ENCODE measurements around the gene STPG1.
"Not testable (repeated sequence)": the region's sequence is repeated elsewhere in the genome, so short reads cannot be mapped to it uniquely, and the experiment has no call there.

Gene STPG1

GRCh38 chr1:24413350-24414163 lies at the start of gene STPG1:
STPG1 (minus strand) TSS chr1:24413782; CDS start chr1:24401388, 12,394 bp downstream.
- DNase-seq (ENCODE audit: low read depth in 2 of 2), result peak; percentile 64 to 69

- DNase-seq (ENCODE audit: low read depth in 2 of 2), result not testable (repeated sequence)
Observed at GRCh38 chr1:24462128-24462527, 48.5 kb upstream of the STPG1 start.

DNA sequence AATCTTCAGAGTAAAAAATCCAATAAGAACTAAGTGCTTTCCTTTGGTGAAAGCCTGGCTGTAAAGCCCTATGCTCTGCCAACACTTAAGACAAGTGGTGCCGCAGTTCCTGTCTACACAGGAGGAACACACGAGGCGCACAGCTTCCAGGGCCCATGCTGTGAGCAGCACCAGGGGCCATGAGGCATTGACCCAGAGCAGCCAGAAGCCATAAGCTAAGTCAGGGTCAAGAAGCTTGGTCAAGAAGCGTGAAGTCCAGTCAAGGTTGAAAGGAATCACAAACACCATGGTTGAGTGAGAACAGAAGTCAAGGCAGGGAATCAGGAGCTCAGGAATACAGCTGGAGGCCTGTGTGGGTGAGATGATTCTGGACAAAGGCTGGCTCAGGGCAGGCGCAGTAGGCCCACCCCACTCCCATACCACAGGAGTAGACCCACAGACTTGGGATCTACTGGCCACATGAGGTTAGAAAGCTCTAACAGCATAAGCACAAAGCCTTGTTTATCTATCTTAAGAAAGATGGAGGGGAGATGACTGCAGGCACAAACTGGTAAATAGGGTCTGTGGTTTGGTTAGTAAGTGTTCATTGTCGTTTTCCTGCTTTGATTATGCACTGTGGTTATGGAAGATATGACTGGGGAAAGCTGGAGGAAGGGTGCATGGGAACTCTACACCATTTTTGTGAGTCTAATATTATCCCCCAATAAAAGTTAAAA lies 46.1 kb upstream of the STPG1 start:
- DNase-seq (ENCODE audit: low read depth in 2 of 2), result no peak

- DNase-seq (ENCODE audit: low read depth in 2 of 2), result no peak
Observed at GRCh38 chr1:24457866-24458265, 44.3 kb upstream of the STPG1 start.

DNA sequence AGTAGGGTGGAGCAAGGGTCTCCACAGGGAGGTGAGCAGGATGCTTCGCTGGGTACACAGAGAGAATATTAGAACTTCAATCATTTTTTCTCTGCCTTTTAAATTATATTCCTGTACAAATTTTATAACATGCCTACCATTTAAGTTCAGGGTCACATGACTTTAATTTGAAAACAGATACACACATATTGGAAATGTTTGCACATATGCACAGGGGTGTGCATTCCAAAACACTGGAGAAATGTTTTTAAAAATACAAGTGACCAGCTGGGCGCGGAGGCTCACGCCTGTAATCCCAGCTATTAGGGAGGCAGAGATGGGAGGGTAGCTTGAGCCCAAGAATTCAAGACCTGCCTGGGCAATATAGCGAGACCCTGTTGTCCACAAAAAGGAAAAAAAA lies 41.7 kb upstream of the STPG1 start:
- DNase-seq (ENCODE audit: low read depth in 2 of 2), result no peak

- DNase-seq (ENCODE audit: low read depth in 2 of 2), result no peak
Observed at GRCh38 chr1:24454673-24455072, 41.1 kb upstream of the STPG1 start.

DNA sequence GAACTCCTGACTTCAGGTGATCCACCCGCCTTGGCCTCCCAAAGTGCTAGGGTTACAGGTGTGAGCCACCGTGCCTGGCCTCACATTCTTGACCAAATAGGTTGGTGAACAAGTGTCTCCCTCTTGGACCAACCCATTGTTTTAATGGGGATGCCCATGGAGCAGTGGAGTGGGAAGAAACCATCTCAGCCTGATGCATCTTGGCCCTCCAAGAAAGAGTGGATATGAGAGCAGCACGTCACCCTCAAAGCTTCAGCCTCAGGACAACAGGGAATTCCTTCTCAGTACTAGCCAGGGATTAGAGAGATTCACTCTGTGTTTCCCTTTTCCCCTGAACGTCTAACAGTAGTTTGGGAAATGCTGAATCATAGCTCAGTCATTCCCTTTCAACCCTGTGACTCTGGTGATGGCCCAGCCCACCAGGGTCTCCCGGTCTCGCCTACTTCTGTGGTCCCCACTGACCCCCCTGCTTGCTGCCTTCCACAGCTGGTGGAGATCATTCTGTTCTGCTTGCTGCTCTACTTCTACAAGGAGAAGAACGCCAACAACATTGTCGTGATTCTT lies 39.4 kb upstream of the STPG1 start:
- DNase-seq (ENCODE audit: low read depth in 2 of 2), result no peak

DNA sequence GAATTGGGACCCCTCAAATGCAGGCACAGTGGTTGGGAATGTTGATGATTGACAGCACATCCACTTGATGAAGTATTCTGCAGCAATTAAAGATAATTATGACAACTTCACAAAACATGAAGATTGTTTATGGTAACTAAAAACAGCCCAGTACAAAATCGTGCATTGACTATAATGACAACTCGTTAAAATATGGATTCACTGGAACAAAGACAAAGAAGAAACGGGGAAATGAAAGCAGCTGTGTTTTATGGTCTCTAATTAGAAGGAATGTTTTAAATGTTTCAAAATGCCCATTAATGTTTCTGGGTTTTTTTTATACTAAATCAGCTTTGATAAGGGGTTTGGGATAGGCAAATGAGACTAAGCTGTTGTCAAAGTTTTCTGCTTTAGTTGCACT lies 38.2 kb upstream of the STPG1 start:
- no peak for DNase-seq (ENCODE audit: low read depth in 2 of 2)

GRCh38 chr1:24450857-24451397 lies 37.3 kb upstream of the STPG1 start:
- DNase-seq (ENCODE audit: low read depth in 2 of 2), result no peak

DNA sequence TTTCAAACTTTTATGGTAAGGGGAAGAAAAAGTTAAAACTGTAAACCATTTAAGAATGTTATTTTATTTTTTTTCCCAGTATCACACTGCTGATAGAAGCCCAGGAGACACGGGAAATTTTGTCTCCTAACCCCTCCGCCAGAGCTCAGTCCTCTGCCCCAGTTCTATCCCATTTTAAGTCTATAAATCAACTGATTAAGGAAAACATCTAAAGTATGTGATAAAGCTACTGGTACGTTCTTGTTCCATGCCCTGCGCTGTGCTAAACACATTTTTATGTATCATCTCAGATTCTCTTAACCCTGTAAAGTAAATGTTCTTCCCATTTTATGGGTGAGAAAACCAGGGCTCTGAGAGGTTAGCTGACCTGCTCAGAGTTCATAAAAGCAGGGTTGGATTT lies 36.7 kb upstream of the STPG1 start:
- DNase-seq (ENCODE audit: low read depth in 2 of 2), result no peak

DNA sequence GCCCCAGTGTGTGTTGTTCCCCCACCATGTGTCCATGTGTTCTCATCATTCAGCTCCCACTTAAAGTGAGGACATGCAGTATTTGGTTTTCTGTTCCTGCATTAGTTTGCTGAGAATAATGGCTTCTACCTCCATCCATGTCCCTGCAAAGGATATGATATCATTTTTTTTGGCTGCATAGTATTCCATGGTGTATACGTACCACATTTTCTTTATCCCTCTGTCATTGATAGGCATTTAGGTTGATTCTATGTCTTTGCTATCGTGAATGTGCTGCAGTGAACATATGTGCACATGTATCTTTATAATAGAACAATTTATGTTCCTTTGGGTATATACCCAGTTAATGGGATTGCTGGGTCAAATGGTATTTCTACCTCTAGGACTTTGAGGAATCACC lies 32.9 kb upstream of the STPG1 start:
- DNase-seq (ENCODE audit: low read depth in 2 of 2), result not testable (repeated sequence)

DNA sequence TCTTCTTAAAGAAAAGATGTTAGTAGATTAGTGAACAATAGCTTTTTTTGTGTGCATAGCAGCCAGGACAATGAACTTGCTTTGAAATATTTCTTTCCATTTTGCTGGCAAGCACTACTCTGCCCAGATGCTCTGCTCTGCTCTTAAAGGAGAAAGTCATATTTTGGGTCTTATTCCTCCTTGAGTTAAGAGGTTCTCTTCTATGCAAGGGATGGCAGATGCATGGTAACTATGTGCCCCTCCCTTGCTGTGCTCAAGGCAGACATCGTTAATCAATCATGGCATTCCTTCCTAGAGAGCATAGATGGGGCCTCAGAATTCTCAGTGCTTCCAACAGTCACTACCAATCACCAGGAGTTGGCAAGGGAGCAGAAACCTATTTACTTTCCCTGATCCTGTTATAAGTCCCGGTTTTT lies 29.7 kb upstream of the STPG1 start:
- no peak for DNase-seq (ENCODE audit: low read depth in 2 of 2)

GRCh38 chr1:24442764-24443163 lies 29.2 kb upstream of the STPG1 start:
- no peak for DNase-seq (ENCODE audit: low read depth in 2 of 2)

GRCh38 chr1:24441996-24442668 lies 28.6 kb upstream of the STPG1 start:
- DNase-seq (ENCODE audit: low read depth in 2 of 2), result no peak

- DNase-seq (ENCODE audit: low read depth in 2 of 2), result no peak
Observed at GRCh38 chr1:24441480-24441879, 27.9 kb upstream of the STPG1 start.

- DNase-seq (ENCODE audit: low read depth in 2 of 2), result no peak
Observed at GRCh38 chr1:24440436-24440835, 26.9 kb upstream of the STPG1 start.

DNA sequence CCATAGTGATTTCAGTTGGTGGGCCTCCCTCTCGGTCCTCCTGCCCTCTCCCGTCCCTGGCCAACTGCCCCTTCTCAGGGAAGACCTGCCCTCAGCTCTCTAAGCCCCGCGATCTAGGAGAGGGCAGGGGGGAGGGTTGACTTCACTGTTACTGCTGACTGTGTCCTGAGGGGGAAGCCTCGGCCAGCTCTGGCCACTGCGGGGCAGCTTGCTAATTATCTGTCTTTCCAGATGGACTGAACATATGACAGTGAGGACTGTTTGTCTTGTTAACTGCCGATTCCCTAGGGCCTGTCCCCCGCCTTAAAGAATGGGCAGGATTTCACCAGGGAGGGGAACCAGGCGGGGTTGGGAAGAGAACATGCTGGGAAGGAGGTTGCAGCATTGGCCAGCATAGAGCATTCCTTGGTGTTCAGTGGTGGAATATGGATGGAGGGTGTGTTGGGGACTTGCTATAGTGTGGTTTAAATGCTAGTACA lies 24.9 kb upstream of the STPG1 start:
- DNase-seq (ENCODE audit: low read depth in 2 of 2), result no peak

- no peak for DNase-seq (ENCODE audit: low read depth in 2 of 2)
Observed at GRCh38 chr1:24437631-24438396, 24.2 kb upstream of the STPG1 start.

DNA sequence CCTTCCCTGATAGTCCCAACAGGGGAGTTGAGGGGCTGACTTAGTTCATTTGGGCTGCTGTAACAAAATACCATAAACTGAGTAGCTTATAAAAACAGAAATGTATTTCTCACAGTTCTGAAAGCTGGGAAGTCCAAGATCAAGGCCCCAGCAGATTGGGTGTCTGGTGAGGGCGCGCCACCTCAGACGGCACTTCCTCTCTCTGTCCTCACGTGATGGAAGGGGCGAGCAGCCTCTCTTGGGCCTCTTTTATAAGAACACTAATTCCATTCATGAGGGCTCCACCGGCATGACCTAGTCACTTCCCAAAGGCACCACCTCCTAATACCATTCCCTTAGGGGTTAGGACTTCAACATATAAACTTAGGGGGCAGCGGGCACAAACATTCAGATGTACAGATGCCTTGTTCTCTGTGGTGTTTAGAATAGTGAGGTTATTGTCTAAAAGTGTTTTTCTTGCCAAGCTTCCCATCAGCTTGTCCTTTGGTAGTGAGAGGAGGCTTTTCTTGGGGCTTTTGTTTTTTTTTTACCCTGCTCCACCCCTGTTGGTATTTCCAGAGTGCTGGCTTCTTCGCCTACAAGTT lies 22.3 kb upstream of the STPG1 start:
- no peak for DNase-seq (ENCODE audit: low read depth in 2 of 2)

DNA sequence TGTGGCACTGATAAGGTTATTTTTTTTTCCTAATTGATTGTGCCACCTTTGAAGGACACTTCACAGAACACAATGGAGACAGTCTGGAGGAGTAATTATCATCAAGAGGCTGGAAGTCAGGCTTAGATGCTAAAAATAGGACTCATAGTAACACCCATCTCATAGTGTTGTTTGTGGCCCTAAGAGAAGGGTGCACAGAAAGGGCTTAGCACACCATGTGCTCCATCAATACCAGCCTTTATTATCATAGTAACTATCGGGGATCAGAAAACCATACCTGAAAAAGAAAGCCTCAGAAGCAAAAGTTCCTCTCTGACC lies 13.9 kb upstream of the STPG1 start:
- no peak for DNase-seq (ENCODE audit: low read depth in 2 of 2)

Data from activated CD4-positive, alpha-beta T cell treated with anti-CD3 and anti-CD28 coated beads for 24 hours (primary cell).